ENCODE results near the gene MRRF.

GRCh38 chr9:122256206-122256605 is 8.5 kb upstream of the MRRF start:
- TF ChIP-seq, protein P1, sequence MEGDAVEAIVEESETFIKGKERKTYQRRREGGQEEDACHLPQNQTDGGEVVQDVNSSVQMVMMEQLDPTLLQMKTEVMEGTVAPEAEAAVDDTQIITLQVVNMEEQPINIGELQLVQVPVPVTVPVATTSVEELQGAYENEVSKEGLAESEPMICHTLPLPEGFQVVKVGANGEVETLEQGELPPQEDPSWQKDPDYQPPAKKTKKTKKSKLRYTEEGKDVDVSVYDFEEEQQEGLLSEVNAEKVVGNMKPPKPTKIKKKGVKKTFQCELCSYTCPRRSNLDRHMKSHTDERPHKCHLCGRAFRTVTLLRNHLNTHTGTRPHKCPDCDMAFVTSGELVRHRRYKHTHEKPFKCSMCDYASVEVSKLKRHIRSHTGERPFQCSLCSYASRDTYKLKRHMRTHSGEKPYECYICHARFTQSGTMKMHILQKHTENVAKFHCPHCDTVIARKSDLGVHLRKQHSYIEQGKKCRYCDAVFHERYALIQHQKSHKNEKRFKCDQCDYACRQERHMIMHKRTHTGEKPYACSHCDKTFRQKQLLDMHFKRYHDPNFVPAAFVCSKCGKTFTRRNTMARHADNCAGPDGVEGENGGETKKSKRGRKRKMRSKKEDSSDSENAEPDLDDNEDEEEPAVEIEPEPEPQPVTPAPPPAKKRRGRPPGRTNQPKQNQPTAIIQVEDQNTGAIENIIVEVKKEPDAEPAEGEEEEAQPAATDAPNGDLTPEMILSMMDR (IDR thresholded peaks at IDR 0.05): no peak
- TF ChIP-seq POLR2AphosphoS5 (IDR thresholded peaks at IDR 0.05): no peak
- no peak for TF ChIP-seq POLR2A (IDR thresholded peaks at IDR 0.05)

Data from prostate gland (tissue), 2 donors.